ENCODE results near the gene ATXN1.

DNA sequence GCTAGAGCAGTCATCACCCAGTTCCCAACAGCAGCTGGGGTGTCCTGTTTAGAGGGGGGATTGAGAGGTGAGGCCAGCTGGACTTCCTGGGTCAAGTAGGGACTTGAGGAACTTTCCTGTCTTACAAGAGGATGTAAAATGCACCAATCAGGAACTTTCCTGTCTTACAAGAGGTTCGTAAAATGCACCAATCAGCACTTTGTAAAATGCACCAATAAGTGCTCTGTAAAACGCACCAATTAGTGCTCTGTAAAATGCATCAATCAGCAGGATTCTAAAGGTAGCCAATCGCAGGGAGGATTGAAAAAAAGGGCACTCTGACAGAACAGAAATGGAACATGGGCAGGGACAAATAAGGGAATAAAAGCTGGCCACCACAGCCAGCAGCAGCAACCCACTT lies 297.2 kb downstream of the ATXN1 start:
- TF ChIP-seq, protein P1, sequence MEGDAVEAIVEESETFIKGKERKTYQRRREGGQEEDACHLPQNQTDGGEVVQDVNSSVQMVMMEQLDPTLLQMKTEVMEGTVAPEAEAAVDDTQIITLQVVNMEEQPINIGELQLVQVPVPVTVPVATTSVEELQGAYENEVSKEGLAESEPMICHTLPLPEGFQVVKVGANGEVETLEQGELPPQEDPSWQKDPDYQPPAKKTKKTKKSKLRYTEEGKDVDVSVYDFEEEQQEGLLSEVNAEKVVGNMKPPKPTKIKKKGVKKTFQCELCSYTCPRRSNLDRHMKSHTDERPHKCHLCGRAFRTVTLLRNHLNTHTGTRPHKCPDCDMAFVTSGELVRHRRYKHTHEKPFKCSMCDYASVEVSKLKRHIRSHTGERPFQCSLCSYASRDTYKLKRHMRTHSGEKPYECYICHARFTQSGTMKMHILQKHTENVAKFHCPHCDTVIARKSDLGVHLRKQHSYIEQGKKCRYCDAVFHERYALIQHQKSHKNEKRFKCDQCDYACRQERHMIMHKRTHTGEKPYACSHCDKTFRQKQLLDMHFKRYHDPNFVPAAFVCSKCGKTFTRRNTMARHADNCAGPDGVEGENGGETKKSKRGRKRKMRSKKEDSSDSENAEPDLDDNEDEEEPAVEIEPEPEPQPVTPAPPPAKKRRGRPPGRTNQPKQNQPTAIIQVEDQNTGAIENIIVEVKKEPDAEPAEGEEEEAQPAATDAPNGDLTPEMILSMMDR (IDR thresholded peaks at IDR 0.05; ENCODE audit: insufficient read depth, low read length): no peak
- TF ChIP-seq SPI1 (IDR thresholded peaks at IDR 0.05; ENCODE audit: borderline replicate concordance, low read depth): no peak
- no peak for TF ChIP-seq GABPA (IDR thresholded peaks at IDR 0.05; ENCODE audit: low read depth)
- no peak for TF ChIP-seq POLR2AphosphoS5 (IDR thresholded peaks at IDR 0.05; ENCODE audit: low read depth)
- TF ChIP-seq, protein P2, sequence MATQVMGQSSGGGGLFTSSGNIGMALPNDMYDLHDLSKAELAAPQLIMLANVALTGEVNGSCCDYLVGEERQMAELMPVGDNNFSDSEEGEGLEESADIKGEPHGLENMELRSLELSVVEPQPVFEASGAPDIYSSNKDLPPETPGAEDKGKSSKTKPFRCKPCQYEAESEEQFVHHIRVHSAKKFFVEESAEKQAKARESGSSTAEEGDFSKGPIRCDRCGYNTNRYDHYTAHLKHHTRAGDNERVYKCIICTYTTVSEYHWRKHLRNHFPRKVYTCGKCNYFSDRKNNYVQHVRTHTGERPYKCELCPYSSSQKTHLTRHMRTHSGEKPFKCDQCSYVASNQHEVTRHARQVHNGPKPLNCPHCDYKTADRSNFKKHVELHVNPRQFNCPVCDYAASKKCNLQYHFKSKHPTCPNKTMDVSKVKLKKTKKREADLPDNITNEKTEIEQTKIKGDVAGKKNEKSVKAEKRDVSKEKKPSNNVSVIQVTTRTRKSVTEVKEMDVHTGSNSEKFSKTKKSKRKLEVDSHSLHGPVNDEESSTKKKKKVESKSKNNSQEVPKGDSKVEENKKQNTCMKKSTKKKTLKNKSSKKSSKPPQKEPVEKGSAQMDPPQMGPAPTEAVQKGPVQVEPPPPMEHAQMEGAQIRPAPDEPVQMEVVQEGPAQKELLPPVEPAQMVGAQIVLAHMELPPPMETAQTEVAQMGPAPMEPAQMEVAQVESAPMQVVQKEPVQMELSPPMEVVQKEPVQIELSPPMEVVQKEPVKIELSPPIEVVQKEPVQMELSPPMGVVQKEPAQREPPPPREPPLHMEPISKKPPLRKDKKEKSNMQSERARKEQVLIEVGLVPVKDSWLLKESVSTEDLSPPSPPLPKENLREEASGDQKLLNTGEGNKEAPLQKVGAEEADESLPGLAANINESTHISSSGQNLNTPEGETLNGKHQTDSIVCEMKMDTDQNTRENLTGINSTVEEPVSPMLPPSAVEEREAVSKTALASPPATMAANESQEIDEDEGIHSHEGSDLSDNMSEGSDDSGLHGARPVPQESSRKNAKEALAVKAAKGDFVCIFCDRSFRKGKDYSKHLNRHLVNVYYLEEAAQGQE (IDR thresholded peaks at IDR 0.05; ENCODE audit: insufficient replicate concordance, low read depth): no peak

Data from HL-60 (cell line).